Measurements from ENCODE around the gene FTSJ1.

FTSJ1 gene

GRCh38 chrX:48475296-48475695 lies 703 bp upstream of the FTSJ1 start:
- no peaks in the 10 kb centered on the region for H3K27me3 ChIP-seq (replicated peaks in 2 of 5; ENCODE audit: control insufficient read depth in 4 of 5, insufficient read depth in 5 of 5, low read length in 4 of 5)
- peak overlapping the region in 6 of 7 experiments; percentile 56 to 81 (median 77) for H3K4me3 ChIP-seq (ENCODE audit: control insufficient read depth in 1 of 7, extremely low read depth in 1 of 7, insufficient read depth in 4 of 7, low read depth in 2 of 7, low read length in 6 of 7)
- DNase-seq, result peak in 2 of 3 donors; percentile 28 to 34
- H3K4me1 ChIP-seq (ENCODE audit: control extremely low read depth in 1 of 4, control insufficient read depth in 4 of 4, insufficient read depth in 4 of 4, low read length in 3 of 4), result peaks cover 0 to 21% (median 13%) of the 10 kb centered on the region in 4 experiments
- H3K27ac ChIP-seq (ENCODE audit: insufficient read depth in 1 of 2, low read depth in 1 of 2, low read length in 2 of 2, poor library complexity in 1 of 2, severe bottlenecking in 2 of 2), result peak overlapping the region in 1 of 2 experiments; percentile 81
- CTCF ChIA-PET, result interaction anchor here (1.2 to 1.7 kb wide), 4 partner anchors 9 to 99 kb away, joined by 3 to 6 read pairs (median 4); partner anchors contain the start of gene RBM3
- POLR2A ChIA-PET, result interaction anchor here (0.5 kb wide), 1 partner anchor 109 kb away, joined by 5 read pairs; no protein-coding TSS in a partner anchor
- WGBS (ENCODE audit: insufficient coverage), result no CpG with 5 or more reads among the region's 5 CpGs
- no peaks in the 10 kb centered on the region for H3K9me3 ChIP-seq (ENCODE audit: control extremely low read depth in 1 of 5, control insufficient read depth in 4 of 5, insufficient read depth in 2 of 5, low read depth in 1 of 5, low read length in 4 of 5)
- H3K36me3 ChIP-seq (ENCODE audit: control insufficient read depth in 4 of 4, insufficient read depth in 4 of 4, low read length in 3 of 4), result peaks cover 0 to 7% (median 5%) of the 10 kb centered on the region in 4 experiments

- Histone ChIP-seq H3K4me1 (ENCODE audit: control extremely low read depth in 1 of 4, control insufficient read depth in 4 of 4, insufficient read depth in 4 of 4, low read length in 3 of 4) (peaks cover 0 to 21% (median 13%) of the 10 kb centered on the region in 4 experiments), H3K27ac (ENCODE audit: insufficient read depth in 1 of 2, low read depth in 1 of 2, low read length in 2 of 2, poor library complexity in 1 of 2, severe bottlenecking in 2 of 2) (peak overlapping the region; percentile 61 to 81), H3K4me3 (ENCODE audit: control insufficient read depth in 1 of 7, extremely low read depth in 1 of 7, insufficient read depth in 4 of 7, low read depth in 2 of 7, low read length in 6 of 7) (peak overlapping the region in 6 of 7 experiments; percentile 56 to 81 (median 77)), H3K36me3 (ENCODE audit: control insufficient read depth in 4 of 4, insufficient read depth in 4 of 4, low read length in 3 of 4) (peaks cover 0 to 18% (median 11%) of the 10 kb centered on the region in 4 experiments), H3K27me3 (replicated peaks in 2 of 5; ENCODE audit: control insufficient read depth in 4 of 5, insufficient read depth in 5 of 5, low read length in 4 of 5) (no peaks in the 10 kb centered on the region), H3K9me3 (ENCODE audit: control extremely low read depth in 1 of 5, control insufficient read depth in 4 of 5, insufficient read depth in 2 of 5, low read depth in 1 of 5, low read length in 4 of 5) (no peaks in the 10 kb centered on the region)
- ChIA-PET POLR2A (no interaction called here), CTCF (no interaction called here)
- no peak for DNase-seq
- WGBS (ENCODE audit: insufficient coverage), result 91% methylated on average over 4 of the region's 4 CpGs
Observed at GRCh38 chrX:48476919-48477318, 920 bp downstream of the FTSJ1 start.

- POLR2A ChIA-PET, result no interaction called here
- peak overlapping the region in 1 of 7 experiments; percentile 78 for H3K4me3 ChIP-seq (ENCODE audit: control insufficient read depth in 1 of 7, extremely low read depth in 1 of 7, insufficient read depth in 4 of 7, low read depth in 2 of 7, low read length in 6 of 7)
- no peaks in the 10 kb centered on the region for H3K9me3 ChIP-seq (ENCODE audit: control extremely low read depth in 1 of 5, control insufficient read depth in 4 of 5, insufficient read depth in 2 of 5, low read depth in 1 of 5, low read length in 4 of 5)
- CTCF ChIA-PET, result no interaction called here
- no peaks in the 10 kb centered on the region for H3K27me3 ChIP-seq (replicated peaks in 2 of 5; ENCODE audit: control insufficient read depth in 4 of 5, insufficient read depth in 5 of 5, low read length in 4 of 5)
- WGBS (ENCODE audit: insufficient coverage), result 95% methylated on average over 15 of the region's 19 CpGs
- peaks cover 0 to 26% (median 15%) of the 10 kb centered on the region in 4 experiments for H3K36me3 ChIP-seq (ENCODE audit: control insufficient read depth in 4 of 4, insufficient read depth in 4 of 4, low read length in 3 of 4)
- no peak for DNase-seq
- peaks cover 0 to 21% (median 13%) of the 10 kb centered on the region in 4 experiments for H3K4me1 ChIP-seq (ENCODE audit: control extremely low read depth in 1 of 4, control insufficient read depth in 4 of 4, insufficient read depth in 4 of 4, low read length in 3 of 4)
- H3K27ac ChIP-seq (ENCODE audit: insufficient read depth in 1 of 2, low read depth in 1 of 2, low read length in 2 of 2, poor library complexity in 1 of 2, severe bottlenecking in 2 of 2), result no peak overlapping the region
Observed at GRCh38 chrX:48477960-48478755, 2.2 kb downstream of the FTSJ1 start.

- Histone ChIP-seq H3K36me3 (ENCODE audit: control insufficient read depth in 4 of 4, insufficient read depth in 4 of 4, low read length in 3 of 4) (peaks cover 5 to 28% (median 15%) of the 10 kb centered on the region in 4 experiments), H3K4me1 (ENCODE audit: control extremely low read depth in 1 of 4, control insufficient read depth in 4 of 4, insufficient read depth in 4 of 4, low read length in 3 of 4) (peaks cover 0 to 21% (median 13%) of the 10 kb centered on the region in 4 experiments), H3K27ac (ENCODE audit: insufficient read depth in 1 of 2, low read depth in 1 of 2, low read length in 2 of 2, poor library complexity in 1 of 2, severe bottlenecking in 2 of 2) (no peak overlapping the region), H3K27me3 (replicated peaks in 2 of 5; ENCODE audit: control insufficient read depth in 4 of 5, insufficient read depth in 5 of 5, low read length in 4 of 5) (no peaks in the 10 kb centered on the region), H3K4me3 (ENCODE audit: control insufficient read depth in 1 of 7, extremely low read depth in 1 of 7, insufficient read depth in 4 of 7, low read depth in 2 of 7, low read length in 6 of 7) (no peak overlapping the region), H3K9me3 (ENCODE audit: control extremely low read depth in 1 of 5, control insufficient read depth in 4 of 5, insufficient read depth in 2 of 5, low read depth in 1 of 5, low read length in 4 of 5) (no peaks in the 10 kb centered on the region)
- ChIA-PET POLR2A (interaction anchor here (0.8 kb wide), 1 partner anchor 10 kb away, joined by 3 read pairs; no protein-coding TSS in a partner anchor), CTCF (no interaction called here)
- no peak for DNase-seq
- 97% methylated on average over 3 of the region's 5 CpGs for WGBS (ENCODE audit: insufficient coverage)
Observed at GRCh38 chrX:48478806-48479205, 2.8 kb downstream of the FTSJ1 start.

GRCh38 chrX:48480142-48480541 lies 4.1 kb downstream of the FTSJ1 start:
- Histone ChIP-seq H3K27ac (ENCODE audit: insufficient read depth in 1 of 2, low read depth in 1 of 2, low read length in 2 of 2, poor library complexity in 1 of 2, severe bottlenecking in 2 of 2) (no peak overlapping the region), H3K27me3 (replicated peaks in 2 of 5; ENCODE audit: control insufficient read depth in 4 of 5, insufficient read depth in 5 of 5, low read length in 4 of 5) (no peaks in the 10 kb centered on the region), H3K36me3 (ENCODE audit: control insufficient read depth in 4 of 4, insufficient read depth in 4 of 4, low read length in 3 of 4) (peaks cover 5 to 32% (median 15%) of the 10 kb centered on the region in 4 experiments), H3K9me3 (ENCODE audit: control extremely low read depth in 1 of 5, control insufficient read depth in 4 of 5, insufficient read depth in 2 of 5, low read depth in 1 of 5, low read length in 4 of 5) (no peaks in the 10 kb centered on the region), H3K4me3 (ENCODE audit: control insufficient read depth in 1 of 7, extremely low read depth in 1 of 7, insufficient read depth in 4 of 7, low read depth in 2 of 7, low read length in 6 of 7) (no peak overlapping the region), H3K4me1 (ENCODE audit: control extremely low read depth in 1 of 4, control insufficient read depth in 4 of 4, insufficient read depth in 4 of 4, low read length in 3 of 4) (peaks cover 0 to 10% (median 6%) of the 10 kb centered on the region in 4 experiments)
- no peak for DNase-seq
- WGBS (ENCODE audit: insufficient coverage), result 80% methylated on average over 3 of the region's 3 CpGs
- ChIA-PET POLR2A (no interaction called here), CTCF (no interaction called here)

- H3K9me3 ChIP-seq (ENCODE audit: control extremely low read depth in 1 of 5, control insufficient read depth in 4 of 5, insufficient read depth in 2 of 5, low read depth in 1 of 5, low read length in 4 of 5), result no peaks in the 10 kb centered on the region
- WGBS (ENCODE audit: insufficient coverage), result 93% methylated on average over 2 of the region's 3 CpGs
- DNase-seq, result no peak
- H3K27ac ChIP-seq (ENCODE audit: insufficient read depth in 1 of 2, low read depth in 1 of 2, low read length in 2 of 2, poor library complexity in 1 of 2, severe bottlenecking in 2 of 2), result no peak overlapping the region
- H3K4me3 ChIP-seq (ENCODE audit: control insufficient read depth in 1 of 7, extremely low read depth in 1 of 7, insufficient read depth in 4 of 7, low read depth in 2 of 7, low read length in 6 of 7), result no peak overlapping the region
- peaks cover 0 to 10% (median 6%) of the 10 kb centered on the region in 4 experiments for H3K4me1 ChIP-seq (ENCODE audit: control extremely low read depth in 1 of 4, control insufficient read depth in 4 of 4, insufficient read depth in 4 of 4, low read length in 3 of 4)
- H3K36me3 ChIP-seq (ENCODE audit: control insufficient read depth in 4 of 4, insufficient read depth in 4 of 4, low read length in 3 of 4), result peaks cover 5 to 35% (median 16%) of the 10 kb centered on the region in 4 experiments
- ChIA-PET CTCF (no interaction called here), POLR2A (no interaction called here)
- H3K27me3 ChIP-seq (replicated peaks in 2 of 5; ENCODE audit: control insufficient read depth in 4 of 5, insufficient read depth in 5 of 5, low read length in 4 of 5), result no peaks in the 10 kb centered on the region
Observed at GRCh38 chrX:48480583-48480982, 4.6 kb downstream of the FTSJ1 start.

- Histone ChIP-seq H3K27ac (ENCODE audit: insufficient read depth in 1 of 2, low read depth in 1 of 2, low read length in 2 of 2, poor library complexity in 1 of 2, severe bottlenecking in 2 of 2) (no peak overlapping the region), H3K4me1 (ENCODE audit: control extremely low read depth in 1 of 4, control insufficient read depth in 4 of 4, insufficient read depth in 4 of 4, low read length in 3 of 4) (peaks cover 0 to 3% (median under 1%) of the 10 kb centered on the region in 4 experiments), H3K4me3 (ENCODE audit: control insufficient read depth in 1 of 7, extremely low read depth in 1 of 7, insufficient read depth in 4 of 7, low read depth in 2 of 7, low read length in 6 of 7) (no peak overlapping the region), H3K36me3 (ENCODE audit: control insufficient read depth in 4 of 4, insufficient read depth in 4 of 4, low read length in 3 of 4) (peaks cover 5 to 39% (median 20%) of the 10 kb centered on the region in 4 experiments), H3K9me3 (ENCODE audit: control extremely low read depth in 1 of 5, control insufficient read depth in 4 of 5, insufficient read depth in 2 of 5, low read depth in 1 of 5, low read length in 4 of 5) (no peaks in the 10 kb centered on the region), H3K27me3 (replicated peaks in 2 of 5; ENCODE audit: control insufficient read depth in 4 of 5, insufficient read depth in 5 of 5, low read length in 4 of 5) (no peaks in the 10 kb centered on the region)
- WGBS (ENCODE audit: insufficient coverage), result 75% methylated on average over 4 of the region's 7 CpGs
- no peak for DNase-seq
- ChIA-PET CTCF (no interaction called here), POLR2A (no interaction called here)
Observed at GRCh38 chrX:48482526-48482925, 6.5 kb downstream of the FTSJ1 start.

Data from common myeloid progenitor, CD34-positive (primary cell).